Smooth muscle cell (in vitro differentiated cells): Measurements from ENCODE around the gene UNC13A. TPM values are rescaled to one million over a fixed set of nuclear protein-coding genes. Genes with fewer than 3 reads are reported as not detected.

Experiments used
- DNase-seq: peaks from one replicate; lab custom pipeline; 2025; ENCODE audit not compliant: unreplicated experiment; lab: John Stamatoyannopoulos, UW
- H2AFZ ChIP-seq: fragments of 200-600 bp; sonication (generic); 2 replicates; pipeline ENCODE4 v1.6.0; 2016; ENCODE audit warnings: antibody characterized with exemption, low read depth, mild to moderate bottlenecking
- H3F3A ChIP-seq: fragments of 200-600 bp; sonication (generic); 2 replicates; pipeline ENCODE4 v1.6.0; 2017; ENCODE audit warnings: antibody characterized with exemption, low read depth
- H3K27ac ChIP-seq: fragments of 200-600 bp; sonication (generic); 2 replicates; pipeline ENCODE4 v1.5.1; 2016; ENCODE audit warnings: low read depth, mild to moderate bottlenecking
- H3K27me3 ChIP-seq: fragments of 200-600 bp; sonication (generic); 2 replicates; pipeline ENCODE4 v1.6.1; 2016; ENCODE audit warnings: low read depth, mild to moderate bottlenecking
- H3K36me3 ChIP-seq: fragments of 200-600 bp; sonication (generic); 2 replicates; pipeline ENCODE4 v1.5.1; 2016; ENCODE audit warnings: low read depth
- H3K4me1 ChIP-seq: fragments of 200-600 bp; sonication (generic); 2 replicates; pipeline ENCODE4 v1.5.1; 2016; ENCODE audit warnings: low read depth
- H3K4me2 ChIP-seq: fragments of 200-600 bp; sonication (generic); 2 replicates; pipeline ENCODE4 v1.6.0; 2016; ENCODE audit warnings: mild to moderate bottlenecking
- H3K4me3 ChIP-seq: fragments of 200-600 bp; sonication (generic); 2 replicates; pipeline ENCODE4 v1.5.1; 2016; ENCODE audit warnings: mild to moderate bottlenecking
- H3K79me2 ChIP-seq: fragments of 200-600 bp; sonication (generic); 2 replicates; pipeline ENCODE4 v1.6.0; 2016; ENCODE audit warnings: low read depth, mild to moderate bottlenecking
- H3K9ac ChIP-seq: fragments of 200-600 bp; sonication (generic); 2 replicates; pipeline ENCODE4 v1.6.0; 2016; ENCODE audit warnings: low read depth
- H3K9me3 ChIP-seq: fragments of 200-600 bp; sonication (generic); replicated peaks from 2 replicates; pipeline ENCODE4 v1.5.1; 2016; ENCODE audit warnings: low read depth
- H4K20me1 ChIP-seq: fragments of 200-600 bp; sonication (generic); 2 replicates; pipeline ENCODE4 v1.6.0; 2016; ENCODE audit warnings: low read depth
- WGBS: methylation state at CpG from one replicate; pipeline ENCODE4 v1.1.7; 2016; ENCODE audit warnings: low lambda C conversion rate; 5-methylcytosine and 5-hydroxymethylcytosine counted together
- polyA plus RNA-seq: library from polyadenylated mRNA; unstranded; fragments of >200 nt; fragmentation: Nextera tagmentation; extraction: Ambion mirVana; gene quantifications from 2 replicates; pipeline ENCODE4 v1.2.1, GENCODE V29; 2016
- total RNA-seq: library from RNA; depleted of rRNA; stranded (reverse); fragments of >200 nt; gene quantifications from 2 replicates; pipeline ENCODE4 v1.2.3, GENCODE V29; 2014
- TF ChIP-seq, protein P1 (sequence below): fragments of 200-600 bp; sonication (generic); IDR thresholded peaks from 2 replicates; pipeline ENCODE4 v1.5.1; 2017; ENCODE audit warnings: borderline replicate concordance, mild to moderate bottlenecking, antibody characterized with exemption; ENCODE audit not compliant: insufficient read depth, poor library complexity, severe bottlenecking

The UNC13A gene
- total and polyA plus RNA-seq, 2 experiments from 2014 or later: 0.21 to 2.1 TPM

GRCh38 chr19:17584132-17584531 lies 104.0 kb downstream of the UNC13A start:
- Histone ChIP-seq H3K4me1 (no peaks in the 10 kb centered on the region), H4K20me1 (peaks cover 21% of the 10 kb centered on the region), H3K4me2 (no peak overlapping the region), H2AFZ (no peak overlapping the region), H3F3A (no peaks in the 10 kb centered on the region), H3K9me3 (no peaks in the 10 kb centered on the region), H3K27ac (no peak overlapping the region), H3K9ac (no peak overlapping the region), H3K36me3 (no peaks in the 10 kb centered on the region), H3K27me3 (no peaks in the 10 kb centered on the region), H3K4me3 (no peak overlapping the region), H3K79me2 (no peaks in the 10 kb centered on the region)
- WGBS: 91% methylated on average over 3 of the region's 3 CpGs
- no peak for DNase-seq
- TF ChIP-seq, protein P1, sequence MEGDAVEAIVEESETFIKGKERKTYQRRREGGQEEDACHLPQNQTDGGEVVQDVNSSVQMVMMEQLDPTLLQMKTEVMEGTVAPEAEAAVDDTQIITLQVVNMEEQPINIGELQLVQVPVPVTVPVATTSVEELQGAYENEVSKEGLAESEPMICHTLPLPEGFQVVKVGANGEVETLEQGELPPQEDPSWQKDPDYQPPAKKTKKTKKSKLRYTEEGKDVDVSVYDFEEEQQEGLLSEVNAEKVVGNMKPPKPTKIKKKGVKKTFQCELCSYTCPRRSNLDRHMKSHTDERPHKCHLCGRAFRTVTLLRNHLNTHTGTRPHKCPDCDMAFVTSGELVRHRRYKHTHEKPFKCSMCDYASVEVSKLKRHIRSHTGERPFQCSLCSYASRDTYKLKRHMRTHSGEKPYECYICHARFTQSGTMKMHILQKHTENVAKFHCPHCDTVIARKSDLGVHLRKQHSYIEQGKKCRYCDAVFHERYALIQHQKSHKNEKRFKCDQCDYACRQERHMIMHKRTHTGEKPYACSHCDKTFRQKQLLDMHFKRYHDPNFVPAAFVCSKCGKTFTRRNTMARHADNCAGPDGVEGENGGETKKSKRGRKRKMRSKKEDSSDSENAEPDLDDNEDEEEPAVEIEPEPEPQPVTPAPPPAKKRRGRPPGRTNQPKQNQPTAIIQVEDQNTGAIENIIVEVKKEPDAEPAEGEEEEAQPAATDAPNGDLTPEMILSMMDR: no peak

- H2AFZ ChIP-seq: no peak overlapping the region
- TF ChIP-seq, protein P1: no peak
- H3K4me3 ChIP-seq: no peak overlapping the region
- H3K36me3 ChIP-seq: no peaks in the 10 kb centered on the region
- WGBS: 93% methylated on average over 8 of the region's 8 CpGs
- H3K27me3 ChIP-seq: no peaks in the 10 kb centered on the region
- no peaks in the 10 kb centered on the region for H3F3A ChIP-seq
- no peak overlapping the region for H3K27ac ChIP-seq
- no peaks in the 10 kb centered on the region for H3K9me3 ChIP-seq
- no peak for DNase-seq
- H4K20me1 ChIP-seq: peaks cover 27% of the 10 kb centered on the region
- no peak overlapping the region for H3K4me2 ChIP-seq
- no peaks in the 10 kb centered on the region for H3K79me2 ChIP-seq
- no peak overlapping the region for H3K9ac ChIP-seq
- no peaks in the 10 kb centered on the region for H3K4me1 ChIP-seq
Measured at GRCh38 chr19:17582613-17583012, 105.5 kb downstream of the UNC13A start.

- Histone ChIP-seq H3K36me3 (no peaks in the 10 kb centered on the region), H3K4me1 (no peaks in the 10 kb centered on the region), H2AFZ (no peak overlapping the region), H3K9me3 (no peaks in the 10 kb centered on the region), H3F3A (no peaks in the 10 kb centered on the region), H4K20me1 (peaks cover 30% of the 10 kb centered on the region), H3K9ac (no peak overlapping the region), H3K79me2 (no peaks in the 10 kb centered on the region), H3K27ac (no peak overlapping the region), H3K4me3 (no peak overlapping the region), H3K4me2 (no peak overlapping the region), H3K27me3 (no peaks in the 10 kb centered on the region)
- WGBS: 98% methylated on average over 19 of the region's 19 CpGs
- TF ChIP-seq, protein P1: no peak
- DNase-seq: no peak
Measured at GRCh38 chr19:17581211-17581874, 106.8 kb downstream of the UNC13A start.
